HepG2 (cell line): Measurements from ENCODE around the gene PRR36. TPM values are rescaled to one million over a fixed set of nuclear protein-coding genes. Genes with fewer than 3 reads are reported as not detected.

ENCODE experiments used
- ESRRA ChIP-seq: sonication (generic); formaldehyde crosslinking; IDR thresholded peaks from 2 replicates; pipeline ENCODE4 v1.5.1; 2020; ENCODE audit warnings: mild to moderate bottlenecking, low read depth, missing genetic modification reagents
- FOSL1 ChIP-seq: sonication (generic); formaldehyde crosslinking; IDR thresholded peaks from 2 replicates; pipeline ENCODE4 v1.9.0; 2021; ENCODE audit warnings: missing genetic modification reagents, borderline replicate concordance
- HHEX ChIP-seq: IDR thresholded peaks from 2 replicates; pipeline ENCODE4 v1.6.1; 2016; ENCODE audit warnings: control low read depth
- JUN ChIP-seq: sonication (generic); formaldehyde crosslinking; IDR thresholded peaks from 2 replicates; pipeline ENCODE4 v1.4.0; 2020; ENCODE audit warnings: mild to moderate bottlenecking, missing genetic modification reagents
- KDM2A ChIP-seq: sonication (generic); formaldehyde crosslinking; IDR thresholded peaks from 2 replicates; pipeline ENCODE4 v1.4.0; 2020; ENCODE audit warnings: low read depth, missing genetic modification reagents, borderline replicate concordance
- MBD4 ChIP-seq: IDR thresholded peaks from 2 replicates; pipeline ENCODE4 v1.6.1; 2012; ENCODE audit warnings: low read length, inconsistent platforms, borderline replicate concordance
- POLR2AphosphoS5 ChIP-seq: IDR thresholded peaks from 2 replicates; pipeline ENCODE4 v1.6.1; 2012; ENCODE audit warnings: low read depth, low read length
- POLR2G ChIP-seq: fragments of 200-400 bp; formaldehyde crosslinking; IDR thresholded peaks from 2 replicates; pipeline ENCODE4 v1.6.1; 2018; ENCODE audit warnings: mild to moderate bottlenecking, low read depth, low read length, moderate library complexity
- RARG ChIP-seq: sonication (generic); formaldehyde crosslinking; IDR thresholded peaks from 2 replicates; pipeline ENCODE4 v1.4.0; 2020; ENCODE audit warnings: low read depth, mild to moderate bottlenecking, missing genetic modification reagents
- THAP11 ChIP-seq: IDR thresholded peaks from 2 replicates; pipeline ENCODE4 v1.6.1; 2016; ENCODE audit warnings: missing biosample characterization, missing genetic modification reagents
- ZFYVE20 ChIP-seq: sonication (generic); formaldehyde crosslinking; IDR thresholded peaks from 2 replicates; pipeline ENCODE4 v1.8.0; 2023; ENCODE audit warnings: low read depth, mild to moderate bottlenecking, moderate library complexity, missing genetic modification reagents, borderline replicate concordance
- ZIK1 ChIP-seq: sonication (generic); formaldehyde crosslinking; IDR thresholded peaks from 2 replicates; pipeline ENCODE4 v1.5.0; 2020; ENCODE audit warnings: mild to moderate bottlenecking, low read depth, missing genetic modification reagents, borderline replicate concordance
- ZKSCAN8 ChIP-seq: IDR thresholded peaks from 2 replicates; pipeline ENCODE4 v1.6.1; 2016; ENCODE audit warnings: borderline replicate concordance, missing genetic modification reagents, missing compliant biosample characterization
- ZNF292 ChIP-seq: sonication (generic); formaldehyde crosslinking; IDR thresholded peaks from 2 replicates; pipeline ENCODE4 v1.8.1; 2022; ENCODE audit warnings: mild to moderate bottlenecking, low read depth, missing genetic modification reagents, borderline replicate concordance
- ZNF33A ChIP-seq: sonication (generic); formaldehyde crosslinking; IDR thresholded peaks from 2 replicates; pipeline ENCODE4 v1.5.1; 2020; ENCODE audit warnings: missing genetic modification reagents, mild to moderate bottlenecking, moderate library complexity, borderline replicate concordance
- ZNF383 ChIP-seq: sonication (generic); formaldehyde crosslinking; IDR thresholded peaks from 2 replicates; pipeline ENCODE4 v1.4.0; 2020; ENCODE audit warnings: missing genetic modification reagents, mild to moderate bottlenecking, borderline replicate concordance
- ZNF510 ChIP-seq: sonication (generic); formaldehyde crosslinking; IDR thresholded peaks from 2 replicates; pipeline ENCODE4 v1.4.0; 2020; ENCODE audit warnings: low read depth, mild to moderate bottlenecking, missing genetic modification reagents
- polyA plus RNA-seq, 8 experiments: library from polyadenylated mRNA; depleted of rRNA in 3 of 8; stranded (reverse) in 7 of 8; unstranded in 1 of 8; fragments of >200 nt; fragmentation: Illumina TruSeq in 4 of 8; extraction: Trizol in 4 of 8; gene quantifications; 2 replicates each; pipeline versions ENCODE4 v1.2.1 to v1.2.3, GENCODE V29; 2011 to 2016; ENCODE audit warnings: low read depth in 4 of 8, missing spikeins in 1 of 8, mixed read lengths in 1 of 8; ENCODE audit not compliant: insufficient read depth in 1 of 8
- total RNA-seq, 5 experiments: library from RNA; depleted of rRNA; stranded (reverse); fragments of >200 nt; fragmentation: Illumina TruSeq; extraction: Trizol; gene quantifications; 2 replicates each; pipeline ENCODE4 v1.2.3, GENCODE V29; 2016; ENCODE audit warnings: low read depth in 1 of 5
- TF ChIP-seq, protein P1 (sequence below): IDR thresholded peaks from 2 replicates; pipeline ENCODE4 v1.6.1; 2018; ENCODE audit warnings: missing genetic modification reagents
- TF ChIP-seq, protein P2 (sequence below): sonication (generic); formaldehyde crosslinking; conservative IDR thresholded peaks from 2 replicates; pipeline ENCODE4 v1.8.0; 2022; ENCODE audit warnings: mild to moderate bottlenecking, moderate library complexity, missing genetic modification reagents
- TF ChIP-seq, protein P3 (sequence below): sonication (generic); formaldehyde crosslinking; IDR thresholded peaks from 2 replicates; pipeline ENCODE4 v1.4.0; 2020; ENCODE audit warnings: missing genetic modification reagents; ENCODE audit errors: not compliant biosample characterization
- TF ChIP-seq, protein P4 (sequence below): sonication (generic); formaldehyde crosslinking; IDR thresholded peaks from 2 replicates; pipeline ENCODE4 v1.8.1; 2023; ENCODE audit warnings: mild to moderate bottlenecking, moderate library complexity, missing genetic modification reagents
- TF ChIP-seq, protein P5 (sequence below): sonication (generic); formaldehyde crosslinking; IDR thresholded peaks from 2 replicates; pipeline ENCODE4 v1.4.0; 2020; ENCODE audit warnings: mild to moderate bottlenecking, low read depth, missing genetic modification reagents

The PRR36 gene
- total and polyA plus RNA-seq, 2 of the 13 experiments (the other 11 are each of a cell fraction or from before 2014, with no cell fraction given) = 0.07 to 0.17 TPM

DNA sequence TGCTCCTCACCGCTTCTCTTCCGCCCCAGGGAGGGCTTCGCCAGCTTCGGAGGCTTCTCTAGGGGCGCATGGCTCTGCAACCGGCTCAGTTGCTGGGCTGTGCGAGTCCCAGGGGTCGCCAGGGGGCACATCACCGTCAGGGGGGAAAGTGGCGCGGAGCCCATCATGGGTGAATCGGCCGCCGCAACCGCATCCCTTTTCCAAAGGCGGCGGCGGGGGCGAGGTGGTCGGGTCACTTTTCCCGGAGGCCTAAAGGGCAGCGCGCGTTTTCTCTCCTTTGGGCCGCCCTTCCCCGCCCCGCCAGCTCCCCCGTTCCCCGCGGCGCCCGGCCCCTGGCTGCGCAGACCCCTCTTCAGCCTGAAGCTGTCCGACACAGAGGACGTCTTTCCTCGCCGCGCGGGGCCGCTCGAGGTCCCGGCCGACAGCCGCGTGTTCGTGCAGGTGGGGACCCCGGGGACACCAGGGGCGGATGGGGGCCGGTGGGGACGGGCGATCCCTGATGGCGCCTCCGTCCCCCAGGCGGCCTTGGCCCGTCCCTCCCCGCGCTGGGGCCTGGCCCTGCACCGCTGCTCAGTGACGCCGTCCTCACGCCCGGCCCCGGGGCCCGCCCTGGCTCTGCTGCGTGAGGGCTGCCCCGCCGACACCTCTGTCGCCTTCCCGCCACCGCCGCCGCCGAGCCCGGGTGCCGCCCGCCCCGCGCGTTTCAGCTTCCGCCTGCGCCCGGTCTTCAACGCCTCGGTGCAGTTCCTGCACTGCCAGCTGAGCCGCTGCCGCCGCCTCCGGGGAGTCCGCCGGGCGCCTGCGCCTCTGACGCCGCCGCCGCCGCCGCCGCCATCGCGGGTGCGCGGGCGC is 42.1 kb upstream of the PRR36 start (continued):
- TF ChIP-seq ZNF292 (CRISPR knock-in tag) = no peak
- no peak for TF ChIP-seq RARG (CRISPR knock-in tag)
- TF ChIP-seq, protein P1, sequence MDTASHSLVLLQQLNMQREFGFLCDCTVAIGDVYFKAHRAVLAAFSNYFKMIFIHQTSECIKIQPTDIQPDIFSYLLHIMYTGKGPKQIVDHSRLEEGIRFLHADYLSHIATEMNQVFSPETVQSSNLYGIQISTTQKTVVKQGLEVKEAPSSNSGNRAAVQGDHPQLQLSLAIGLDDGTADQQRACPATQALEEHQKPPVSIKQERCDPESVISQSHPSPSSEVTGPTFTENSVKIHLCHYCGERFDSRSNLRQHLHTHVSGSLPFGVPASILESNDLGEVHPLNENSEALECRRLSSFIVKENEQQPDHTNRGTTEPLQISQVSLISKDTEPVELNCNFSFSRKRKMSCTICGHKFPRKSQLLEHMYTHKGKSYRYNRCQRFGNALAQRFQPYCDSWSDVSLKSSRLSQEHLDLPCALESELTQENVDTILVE (CRISPR knock-in tag) = no peak
- TF ChIP-seq, protein P2, sequence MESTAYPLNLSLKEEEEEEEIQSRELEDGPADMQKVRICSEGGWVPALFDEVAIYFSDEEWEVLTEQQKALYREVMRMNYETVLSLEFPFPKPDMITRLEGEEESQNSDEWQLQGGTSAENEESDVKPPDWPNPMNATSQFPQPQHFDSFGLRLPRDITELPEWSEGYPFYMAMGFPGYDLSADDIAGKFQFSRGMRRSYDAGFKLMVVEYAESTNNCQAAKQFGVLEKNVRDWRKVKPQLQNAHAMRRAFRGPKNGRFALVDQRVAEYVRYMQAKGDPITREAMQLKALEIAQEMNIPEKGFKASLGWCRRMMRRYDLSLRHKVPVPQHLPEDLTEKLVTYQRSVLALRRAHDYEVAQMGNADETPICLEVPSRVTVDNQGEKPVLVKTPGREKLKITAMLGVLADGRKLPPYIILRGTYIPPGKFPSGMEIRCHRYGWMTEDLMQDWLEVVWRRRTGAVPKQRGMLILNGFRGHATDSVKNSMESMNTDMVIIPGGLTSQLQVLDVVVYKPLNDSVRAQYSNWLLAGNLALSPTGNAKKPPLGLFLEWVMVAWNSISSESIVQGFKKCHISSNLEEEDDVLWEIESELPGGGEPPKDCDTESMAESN (CRISPR knock-in tag) = no peak; the same call in none of the 2 replicates
- no peak for TF ChIP-seq MBD4
- TF ChIP-seq ZIK1 (CRISPR knock-in tag) = 0 out of 2 replicates have a peak, but pooled peaks have one; percentile 7
- no peak for TF ChIP-seq THAP11 (CRISPR knock-in tag)
- no peak for TF ChIP-seq ZNF383 (CRISPR knock-in tag)
- TF ChIP-seq, protein P3, sequence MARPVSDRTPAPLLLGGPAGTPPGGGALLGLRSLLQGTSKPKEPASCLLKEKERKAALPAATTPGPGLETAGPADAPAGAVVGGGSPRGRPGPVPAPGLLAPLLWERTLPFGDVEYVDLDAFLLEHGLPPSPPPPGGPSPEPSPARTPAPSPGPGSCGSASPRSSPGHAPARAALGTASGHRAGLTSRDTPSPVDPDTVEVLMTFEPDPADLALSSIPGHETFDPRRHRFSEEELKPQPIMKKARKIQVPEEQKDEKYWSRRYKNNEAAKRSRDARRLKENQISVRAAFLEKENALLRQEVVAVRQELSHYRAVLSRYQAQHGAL = no peak
- TF ChIP-seq, protein P4, sequence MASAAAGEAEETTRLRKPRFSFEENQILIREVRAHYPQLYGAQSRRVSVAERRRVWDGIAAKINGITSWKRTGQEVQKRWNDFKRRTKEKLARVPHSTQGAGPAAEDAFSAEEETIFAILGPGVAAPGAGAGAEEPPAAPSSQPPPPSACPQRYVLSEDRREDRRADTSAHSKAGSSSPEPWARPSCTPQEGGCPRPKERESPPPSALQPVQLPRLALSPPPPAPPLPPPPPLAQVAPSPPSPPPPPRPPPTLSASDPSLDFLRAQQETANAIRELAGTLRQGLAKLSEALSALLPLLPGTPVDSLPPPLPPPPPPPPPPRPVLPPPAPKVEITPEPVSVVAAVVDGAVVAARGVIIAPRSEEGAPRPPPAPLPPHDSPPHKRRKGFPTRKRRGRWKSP = peak; percentile 66; the same call in 1 of the 2 replicates
- no peak; the same call in none of the 2 replicates for TF ChIP-seq ESRRA (CRISPR knock-in tag)
- TF ChIP-seq FOSL1 (CRISPR knock-in tag) = no peak
- no peak for TF ChIP-seq POLR2AphosphoS5
- TF ChIP-seq KDM2A = peak; percentile 92
- TF ChIP-seq ZKSCAN8 (CRISPR knock-in tag) = no peak
- TF ChIP-seq ZFYVE20 (CRISPR knock-in tag) = no peak
- TF ChIP-seq HHEX (CRISPR knock-in tag) = no peak
- TF ChIP-seq ZNF510 (CRISPR knock-in tag) = no peak; the same call in 1 of the 2 replicates
- no peak for TF ChIP-seq ZNF33A (CRISPR knock-in tag)
- 0 out of 2 replicates have a peak, but pooled peaks have one; percentile 18 for TF ChIP-seq JUN (CRISPR knock-in tag)
- TF ChIP-seq, protein P5, sequence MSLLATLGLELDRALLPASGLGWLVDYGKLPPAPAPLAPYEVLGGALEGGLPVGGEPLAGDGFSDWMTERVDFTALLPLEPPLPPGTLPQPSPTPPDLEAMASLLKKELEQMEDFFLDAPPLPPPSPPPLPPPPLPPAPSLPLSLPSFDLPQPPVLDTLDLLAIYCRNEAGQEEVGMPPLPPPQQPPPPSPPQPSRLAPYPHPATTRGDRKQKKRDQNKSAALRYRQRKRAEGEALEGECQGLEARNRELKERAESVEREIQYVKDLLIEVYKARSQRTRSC (CRISPR knock-in tag) = no peak
- peak; percentile 40 for TF ChIP-seq POLR2G
